RPMI7951 (cell line): ENCODE results near the gene KLHL5. TPM values are rescaled to one million over a fixed set of nuclear protein-coding genes. Genes with fewer than 3 reads are reported as not detected.
"Not testable (repeated sequence)": the region's sequence is repeated elsewhere in the genome, so short reads cannot be mapped to it uniquely, and the experiment has no call there.

Source experiments
- DNase-seq: peaks from one replicate; pipeline ENCODE4 v3.0.0-alpha.2; 2012; ENCODE audit warnings: low read depth
- total RNA-seq: library from RNA; depleted of rRNA; stranded (reverse); fragments of >200 nt; shearing (Covaris generic); gene quantifications from 2 replicates; pipeline ENCODE4 v1.2.3, GENCODE V29; 2014

KLHL5 gene
- total RNA-seq, 1 experiment from 2014 or later: 35.7 TPM

- peak; percentile 3 for DNase-seq
These were observed 41.3 kb downstream of the KLHL5 start for GRCh38 chr4:39103291-39103690.

GRCh38 chr4:39104255-39104654 lies 42.2 kb downstream of the KLHL5 start:
- DNase-seq: no peak

- no peak for DNase-seq
These were observed 44.0 kb downstream of the KLHL5 start for GRCh38 chr4:39106011-39106410.

- no peak for DNase-seq
These were observed 52.4 kb downstream of the KLHL5 start for GRCh38 chr4:39114436-39114835.

- DNase-seq: no peak
These were observed 56.1 kb downstream of the KLHL5 start for GRCh38 chr4:39118034-39118658.

- no peak for DNase-seq
These were observed 58.4 kb downstream of the KLHL5 start for GRCh38 chr4:39120418-39120817.

- no peak for DNase-seq
These were observed 63.0 kb downstream of the KLHL5 start for GRCh38 chr4:39124885-39125599.

GRCh38 chr4:39125600-39125985 lies 63.6 kb downstream of the KLHL5 start:
- DNase-seq: no peak

GRCh38 chr4:39126256-39127095 lies 64.4 kb downstream of the KLHL5 start:
- no peak for DNase-seq

- no peak for DNase-seq
These were observed 71.6 kb downstream of the KLHL5 start for GRCh38 chr4:39133623-39134022.

GRCh38 chr4:39134683-39135306 lies 72.8 kb downstream of the KLHL5 start:
- DNase-seq: no peak

- not testable (repeated sequence) for DNase-seq
These were observed 76.2 kb downstream of the KLHL5 start for GRCh38 chr4:39138227-39138626.

- DNase-seq: no peak
These were observed 84.2 kb downstream of the KLHL5 start for GRCh38 chr4:39146211-39146610.

GRCh38 chr4:39154009-39154408 lies 92.0 kb downstream of the KLHL5 start:
- no peak for DNase-seq

GRCh38 chr4:39157520-39157919 lies 95.5 kb downstream of the KLHL5 start:
- no peak for DNase-seq

- DNase-seq: no peak
These were observed 104.1 kb downstream of the KLHL5 start for GRCh38 chr4:39166177-39166576.

GRCh38 chr4:39166669-39167068 lies 104.6 kb downstream of the KLHL5 start:
- DNase-seq: no peak

- peak; percentile 68 for DNase-seq
These were observed 107.4 kb downstream of the KLHL5 start for GRCh38 chr4:39169426-39169825.

- DNase-seq: no peak
These were observed 108.3 kb downstream of the KLHL5 start for GRCh38 chr4:39170301-39170700.
